ENCODE results near the gene TP73.

The TP73 gene

DNA sequence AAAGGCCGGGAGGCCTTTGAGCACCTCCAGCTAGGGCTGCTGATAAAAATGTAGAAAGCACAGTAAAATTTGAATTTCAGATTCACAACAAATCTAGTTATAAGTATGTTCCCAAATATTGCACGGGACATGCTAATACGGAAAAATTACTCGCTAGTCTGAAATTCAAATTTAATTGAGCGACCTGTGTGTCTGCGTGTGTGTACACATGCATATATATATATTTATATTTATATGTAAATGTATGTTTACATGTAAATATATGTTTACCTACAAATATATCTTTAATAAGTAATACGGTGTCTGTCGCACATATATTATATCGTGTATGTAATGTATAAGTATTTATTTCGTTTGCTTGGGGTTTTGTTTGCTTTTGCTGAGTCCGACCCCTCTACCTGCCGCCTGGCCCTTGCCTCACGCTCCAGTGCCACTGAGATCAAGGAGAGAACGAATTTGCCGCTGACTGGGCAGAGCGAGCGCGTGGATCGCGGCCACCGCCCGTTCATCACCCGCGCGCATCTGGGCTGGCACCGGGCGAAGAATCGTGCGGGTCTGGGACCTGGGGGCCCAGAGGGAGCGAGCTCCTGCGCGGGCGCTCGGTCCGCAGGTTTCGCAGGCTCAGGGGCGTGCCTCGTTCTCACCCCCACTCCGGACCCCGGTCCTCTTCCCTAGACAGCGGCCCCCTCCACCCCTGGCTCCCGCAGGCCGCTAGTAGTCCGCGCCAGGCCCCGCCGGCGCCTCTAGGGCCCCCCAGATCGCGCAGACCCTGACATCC lies 1.9 kb upstream of the TP73 start:
- H3K4me1 Mint-ChIP-seq (ENCODE audit: low read depth), result peaks cover 17% of the 10 kb centered on the region
- H3K27me3 Mint-ChIP-seq (ENCODE audit: low read depth), result peaks cover 36% of the 10 kb centered on the region
- H3K36me3 Mint-ChIP-seq (ENCODE audit: low read depth), result peaks cover 6% of the 10 kb centered on the region
- H3K4me3 Mint-ChIP-seq, result peak overlapping the region; percentile 78
- peak overlapping the region; percentile 69 for H3K27ac Mint-ChIP-seq
- no peaks in the 10 kb centered on the region for H3K9me3 Mint-ChIP-seq

DNA sequence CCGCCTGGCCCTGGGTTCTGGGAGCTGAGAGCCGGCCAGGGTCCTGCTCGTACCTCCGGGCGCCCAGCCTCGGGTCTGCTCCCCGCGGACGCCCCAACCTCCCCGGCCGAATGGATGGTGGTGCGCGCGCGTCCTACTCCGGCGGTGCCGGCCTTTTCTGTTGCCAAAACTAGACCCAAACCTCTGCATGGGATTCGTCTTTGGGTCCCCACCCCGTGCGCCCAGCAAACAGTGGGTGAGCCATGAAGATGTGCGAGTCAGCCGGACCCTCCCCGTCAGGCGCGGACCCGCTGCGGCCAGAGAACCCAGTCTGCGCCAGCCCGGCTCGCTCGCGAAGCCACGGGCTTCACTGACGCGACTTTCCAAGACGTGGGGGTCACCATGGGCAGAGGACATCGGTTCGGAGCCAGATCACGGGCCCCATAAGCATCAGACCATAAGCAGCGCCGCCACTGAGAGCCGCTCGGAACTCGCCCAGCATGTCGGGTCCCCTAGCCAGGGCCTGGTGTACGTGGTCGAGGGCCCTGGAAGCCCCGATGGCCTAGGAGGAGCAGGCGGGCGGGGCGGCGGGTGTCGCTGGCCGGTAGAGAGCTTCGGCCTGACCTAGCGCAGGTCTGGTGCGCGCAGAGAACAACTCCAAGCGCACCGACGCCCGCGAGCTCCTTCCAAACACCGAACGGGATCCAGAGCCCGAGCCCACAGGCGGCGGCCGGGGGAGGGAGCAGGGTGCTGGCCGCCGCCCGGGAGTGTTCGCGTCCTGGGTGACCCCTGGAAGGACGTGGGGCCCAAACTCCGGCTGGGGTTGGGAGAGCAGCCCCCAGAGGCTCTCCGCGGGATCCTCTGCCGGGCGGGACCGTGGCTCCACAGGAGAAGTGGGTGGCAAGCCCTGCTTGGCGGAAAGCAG lies 1.0 kb upstream of the TP73 start:
- Mint-ChIP-seq H3K27me3 (ENCODE audit: low read depth) (peaks cover 44% of the 10 kb centered on the region), H3K36me3 (ENCODE audit: low read depth) (peaks cover 3% of the 10 kb centered on the region), H3K27ac (no peak overlapping the region), H3K4me3 (no peak overlapping the region), H3K4me1 (ENCODE audit: low read depth) (peaks cover 17% of the 10 kb centered on the region), H3K9me3 (no peaks in the 10 kb centered on the region)

DNA sequence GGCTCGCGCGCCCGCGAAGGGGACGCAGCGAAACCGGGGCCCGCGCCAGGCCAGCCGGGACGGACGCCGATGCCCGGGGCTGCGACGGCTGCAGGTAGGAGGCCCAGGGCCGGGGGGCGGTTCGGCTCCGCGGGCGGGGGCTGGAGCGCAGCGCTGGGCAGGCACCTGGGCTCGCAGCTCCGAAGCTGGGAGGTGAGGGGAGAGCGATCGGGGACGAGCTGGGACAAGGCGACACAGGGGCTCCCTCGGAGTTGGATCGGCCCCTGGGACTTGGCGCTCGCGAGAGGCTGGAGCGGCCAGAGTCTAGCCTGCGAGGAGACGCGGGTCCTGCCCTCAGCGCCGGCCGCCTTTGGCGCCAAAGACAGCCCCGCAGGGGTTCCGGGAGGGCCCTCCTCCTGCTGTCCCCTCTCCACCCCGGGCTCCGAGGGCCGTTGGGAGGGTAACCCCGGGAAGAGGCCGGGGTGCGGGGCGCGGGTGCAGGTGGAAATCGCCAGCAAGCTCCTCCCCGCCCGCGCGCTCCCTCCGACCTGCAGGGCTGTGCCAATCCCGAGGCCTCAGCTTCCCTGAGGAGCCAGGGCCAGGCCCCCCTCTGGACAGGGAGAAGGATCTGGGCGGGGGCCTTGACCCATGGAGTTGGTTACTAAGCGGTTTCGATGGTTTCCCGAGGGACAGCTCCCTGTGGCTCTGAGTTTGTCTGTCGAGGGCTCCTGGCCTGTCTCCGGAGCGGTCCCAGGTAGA lies 401 bp downstream of the TP73 start:
- Mint-ChIP-seq H3K4me3 (no peak overlapping the region), H3K9me3 (no peaks in the 10 kb centered on the region), H3K4me1 (ENCODE audit: low read depth) (peaks cover 17% of the 10 kb centered on the region), H3K36me3 (ENCODE audit: low read depth) (peaks cover 3% of the 10 kb centered on the region), H3K27me3 (ENCODE audit: low read depth) (peaks cover 48% of the 10 kb centered on the region), H3K27ac (no peak overlapping the region)

DNA sequence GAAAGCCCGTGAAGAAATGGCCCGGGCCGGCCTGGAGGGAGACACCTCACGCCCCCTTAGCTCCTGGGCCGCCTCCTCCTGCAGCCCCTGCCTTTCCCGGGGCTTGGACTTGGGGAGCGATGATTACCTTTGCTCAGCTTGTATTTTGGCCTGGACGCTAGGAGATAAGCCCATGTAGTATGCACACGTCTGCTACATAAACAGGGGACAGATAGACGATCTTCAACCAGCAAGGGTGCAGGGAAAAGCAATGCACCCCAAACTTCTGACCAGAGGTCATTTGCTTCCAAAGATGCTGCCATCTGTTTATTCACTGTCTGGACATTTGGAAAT lies 936 bp downstream of the TP73 start:
- no peak overlapping the region for H3K27ac Mint-ChIP-seq
- H3K4me1 Mint-ChIP-seq (ENCODE audit: low read depth), result peaks cover 12% of the 10 kb centered on the region
- H3K9me3 Mint-ChIP-seq, result no peaks in the 10 kb centered on the region
- peaks cover 48% of the 10 kb centered on the region for H3K27me3 Mint-ChIP-seq (ENCODE audit: low read depth)
- no peak overlapping the region for H3K4me3 Mint-ChIP-seq
- no peaks in the 10 kb centered on the region for H3K36me3 Mint-ChIP-seq (ENCODE audit: low read depth)

DNA sequence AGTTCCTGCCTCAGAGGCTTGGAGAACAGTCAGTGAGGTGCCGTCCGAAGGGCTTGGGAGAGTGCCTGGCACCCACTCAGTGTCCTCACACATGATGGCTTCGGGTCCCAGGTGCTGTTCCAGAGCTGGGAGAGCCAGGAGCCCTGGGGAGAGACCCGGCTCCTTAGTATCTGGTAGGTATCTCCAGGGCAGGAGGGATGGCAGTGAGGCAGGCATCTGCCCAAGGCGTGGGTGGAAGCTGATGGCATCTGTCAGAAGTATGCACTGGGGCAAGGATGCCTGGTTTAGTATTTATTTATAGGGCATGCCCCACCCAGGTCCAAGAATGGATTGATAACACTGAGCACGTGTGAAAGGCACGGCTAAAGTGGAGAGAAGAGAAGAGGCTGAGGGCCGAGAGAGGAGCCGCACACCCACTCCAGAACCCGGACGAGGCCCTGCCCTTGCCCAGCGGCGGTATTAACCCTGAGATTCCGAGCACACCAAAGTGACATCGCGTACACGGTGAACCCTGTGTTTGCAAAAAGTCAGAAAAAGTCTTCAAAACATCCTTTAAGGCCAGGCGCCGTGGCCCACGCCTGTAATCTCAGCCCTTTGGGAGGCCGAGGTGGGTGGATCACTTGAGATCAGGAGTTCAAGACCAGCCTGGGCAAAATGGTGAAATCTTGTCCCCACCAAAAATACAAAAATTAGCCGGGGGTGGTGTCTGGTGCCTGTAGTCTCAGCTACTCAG lies 2.4 kb downstream of the TP73 start:
- Mint-ChIP-seq H3K36me3 (ENCODE audit: low read depth) (no peaks in the 10 kb centered on the region), H3K4me3 (no peak overlapping the region), H3K4me1 (ENCODE audit: low read depth) (peaks cover 2% of the 10 kb centered on the region), H3K9me3 (no peaks in the 10 kb centered on the region), H3K27ac (no peak overlapping the region), H3K27me3 (ENCODE audit: low read depth) (peaks cover 54% of the 10 kb centered on the region)

DNA sequence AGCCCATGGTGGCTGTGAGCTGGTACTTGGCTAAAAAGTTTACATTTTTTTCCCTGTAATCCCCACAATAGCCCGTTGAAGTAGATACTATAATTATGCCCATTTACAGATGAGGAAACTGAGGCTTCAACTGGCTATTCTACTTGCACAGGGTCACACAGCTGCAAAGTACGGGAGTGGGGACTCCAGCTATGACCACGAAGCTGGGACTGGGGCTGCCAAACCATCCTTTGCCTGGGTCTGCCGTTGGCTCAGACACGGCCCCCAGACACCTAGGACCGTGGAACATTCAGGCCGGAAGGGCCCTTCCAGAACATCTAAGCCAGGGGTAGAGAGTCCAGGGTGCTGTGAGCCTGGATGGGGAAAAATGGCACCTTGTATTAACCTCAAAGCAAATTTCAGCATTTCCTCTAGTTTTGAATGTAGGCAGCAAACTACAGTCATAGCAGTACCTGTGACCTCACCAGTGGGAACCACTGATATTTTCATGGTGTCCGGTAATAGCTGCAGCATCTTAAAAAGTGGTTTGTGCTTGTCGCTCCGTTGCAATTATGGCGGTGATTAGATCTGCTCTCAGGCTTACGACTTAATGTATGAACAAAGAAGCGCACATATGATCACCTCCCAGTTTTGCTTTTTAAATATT lies 4.3 kb downstream of the TP73 start:
- no peak overlapping the region for H3K4me3 Mint-ChIP-seq
- peaks cover 40% of the 10 kb centered on the region for H3K27me3 Mint-ChIP-seq (ENCODE audit: low read depth)
- H3K36me3 Mint-ChIP-seq (ENCODE audit: low read depth), result no peaks in the 10 kb centered on the region
- H3K4me1 Mint-ChIP-seq (ENCODE audit: low read depth), result no peaks in the 10 kb centered on the region
- no peaks in the 10 kb centered on the region for H3K9me3 Mint-ChIP-seq
- H3K27ac Mint-ChIP-seq, result no peak overlapping the region

DNA sequence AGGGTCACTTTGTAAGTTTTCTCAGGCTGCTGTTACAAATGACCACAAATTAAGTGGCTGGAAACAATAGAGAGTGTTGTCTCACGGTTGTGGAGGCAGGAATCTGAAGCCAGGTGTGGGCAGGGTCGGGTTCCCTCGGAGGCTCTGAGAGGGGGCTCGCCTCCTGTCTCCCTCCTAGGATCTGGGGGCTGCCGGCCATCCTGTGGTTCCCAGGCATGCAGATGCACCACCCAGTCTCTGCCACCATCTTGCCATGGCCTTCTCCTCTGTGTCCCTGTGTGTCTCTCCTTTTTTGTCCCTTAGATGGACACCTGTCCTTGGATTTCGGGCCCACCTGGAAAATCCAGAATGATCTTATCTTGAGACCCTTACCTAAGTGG lies 4.8 kb downstream of the TP73 start:
- Mint-ChIP-seq H3K36me3 (ENCODE audit: low read depth) (no peaks in the 10 kb centered on the region), H3K4me1 (ENCODE audit: low read depth) (no peaks in the 10 kb centered on the region), H3K27ac (no peak overlapping the region), H3K27me3 (ENCODE audit: low read depth) (peaks cover 40% of the 10 kb centered on the region), H3K4me3 (no peak overlapping the region), H3K9me3 (no peaks in the 10 kb centered on the region)

DNA sequence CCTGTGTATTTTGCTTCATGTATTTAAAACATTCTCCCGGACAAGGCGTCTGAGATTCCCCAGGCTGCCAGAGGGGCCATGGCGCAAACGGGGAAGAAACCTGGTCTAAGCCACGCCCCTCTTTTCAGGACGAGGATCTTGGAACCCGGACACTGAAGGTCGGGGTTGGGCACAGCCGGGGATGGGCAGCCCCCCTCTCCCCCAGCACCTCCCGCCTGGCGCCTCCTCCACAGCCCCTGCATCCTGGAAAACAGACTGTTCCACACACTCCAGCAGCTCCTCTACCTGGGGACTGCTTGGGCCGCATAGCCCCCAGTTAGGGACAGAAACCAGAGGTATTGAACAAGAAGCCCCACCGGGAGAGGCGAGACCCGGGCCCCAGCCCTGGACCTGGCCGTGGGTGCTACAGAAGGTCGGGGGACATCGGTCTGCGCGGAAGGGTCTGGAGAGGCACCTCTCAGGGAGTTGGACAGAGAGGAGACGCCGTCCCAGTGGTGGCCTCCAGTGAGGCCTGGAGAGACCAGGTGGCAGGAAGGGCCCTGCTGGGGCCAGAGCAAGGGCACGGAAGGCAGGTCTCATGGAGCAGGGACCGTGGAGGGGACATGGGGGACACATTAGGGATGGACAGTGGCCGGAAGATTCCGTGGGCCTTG lies 5.4 kb downstream of the TP73 start:
- Mint-ChIP-seq H3K9me3 (no peaks in the 10 kb centered on the region), H3K27ac (no peak overlapping the region), H3K36me3 (ENCODE audit: low read depth) (no peaks in the 10 kb centered on the region), H3K27me3 (ENCODE audit: low read depth) (peaks cover 40% of the 10 kb centered on the region), H3K4me1 (ENCODE audit: low read depth) (no peaks in the 10 kb centered on the region), H3K4me3 (no peak overlapping the region)

DNA sequence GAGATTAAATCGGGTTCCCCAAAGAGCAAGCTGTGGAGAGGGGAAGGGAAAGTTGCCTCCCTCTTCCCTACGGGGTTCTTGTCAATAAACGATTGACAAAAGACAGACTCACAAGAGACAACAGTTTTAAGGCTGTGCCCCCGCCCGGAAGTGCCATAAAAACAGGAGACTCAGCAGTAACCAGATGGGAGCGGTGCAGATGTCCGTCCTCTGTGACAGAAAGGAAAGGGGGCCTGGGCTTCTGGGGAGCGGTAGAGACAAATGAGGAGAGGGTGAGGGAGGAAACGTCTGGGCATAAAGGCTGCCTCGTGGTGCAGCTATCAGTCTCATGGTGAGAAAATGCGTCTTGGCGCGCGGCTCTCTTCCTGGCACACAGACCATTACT lies 5.9 kb downstream of the TP73 start:
- H3K9me3 Mint-ChIP-seq, result no peaks in the 10 kb centered on the region
- H3K36me3 Mint-ChIP-seq (ENCODE audit: low read depth), result no peaks in the 10 kb centered on the region
- H3K27me3 Mint-ChIP-seq (ENCODE audit: low read depth), result peaks cover 37% of the 10 kb centered on the region
- H3K4me3 Mint-ChIP-seq, result no peak overlapping the region
- no peak overlapping the region for H3K27ac Mint-ChIP-seq
- no peaks in the 10 kb centered on the region for H3K4me1 Mint-ChIP-seq (ENCODE audit: low read depth)

DNA sequence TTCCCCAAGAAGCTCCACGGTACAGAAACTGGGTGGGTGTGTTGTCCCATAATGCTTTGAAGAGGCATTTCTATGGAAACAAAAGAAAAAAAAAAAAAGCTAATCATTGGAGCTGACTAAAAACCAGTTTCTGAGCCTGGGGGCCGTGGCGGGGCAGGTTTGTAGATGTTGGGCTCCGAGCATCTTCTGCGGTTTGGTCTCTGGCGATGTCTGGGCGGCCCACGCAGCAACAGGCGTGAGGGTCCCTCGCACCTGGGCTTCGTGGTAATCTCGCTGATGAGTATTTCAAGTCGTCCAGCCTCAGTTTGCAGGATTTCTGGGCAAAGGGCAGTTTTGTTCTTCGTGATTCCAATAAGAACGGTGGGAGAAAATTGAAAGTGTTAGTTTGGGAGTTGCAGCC lies 6.8 kb downstream of the TP73 start:
- no peak overlapping the region for H3K4me3 Mint-ChIP-seq
- no peaks in the 10 kb centered on the region for H3K9me3 Mint-ChIP-seq
- peaks cover 29% of the 10 kb centered on the region for H3K27me3 Mint-ChIP-seq (ENCODE audit: low read depth)
- H3K4me1 Mint-ChIP-seq (ENCODE audit: low read depth), result no peaks in the 10 kb centered on the region
- no peaks in the 10 kb centered on the region for H3K36me3 Mint-ChIP-seq (ENCODE audit: low read depth)
- H3K27ac Mint-ChIP-seq, result no peak overlapping the region

DNA sequence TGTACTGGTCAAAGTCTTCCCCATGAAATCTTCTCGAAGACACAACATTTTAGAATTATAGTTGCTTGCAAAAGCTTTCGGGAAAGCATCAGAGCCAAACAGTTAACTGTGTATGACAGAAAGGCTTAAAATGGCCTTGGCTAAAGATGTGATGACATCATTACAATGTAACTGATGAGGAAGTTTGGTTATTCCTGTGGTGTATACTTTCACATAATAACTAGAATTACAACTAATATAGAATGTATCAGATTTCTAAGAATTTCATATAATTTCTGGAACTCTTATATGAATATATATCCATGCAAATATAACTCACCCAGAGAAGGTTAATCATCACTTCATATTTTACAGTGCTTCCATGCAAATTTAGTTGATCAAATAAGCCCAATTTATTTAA lies 8.4 kb downstream of the TP73 start:
- H3K27me3 Mint-ChIP-seq (ENCODE audit: low read depth), result peaks cover 15% of the 10 kb centered on the region
- no peaks in the 10 kb centered on the region for H3K36me3 Mint-ChIP-seq (ENCODE audit: low read depth)
- H3K4me1 Mint-ChIP-seq (ENCODE audit: low read depth), result no peaks in the 10 kb centered on the region
- no peak overlapping the region for H3K27ac Mint-ChIP-seq
- H3K9me3 Mint-ChIP-seq, result no peaks in the 10 kb centered on the region
- H3K4me3 Mint-ChIP-seq, result no peak overlapping the region

DNA sequence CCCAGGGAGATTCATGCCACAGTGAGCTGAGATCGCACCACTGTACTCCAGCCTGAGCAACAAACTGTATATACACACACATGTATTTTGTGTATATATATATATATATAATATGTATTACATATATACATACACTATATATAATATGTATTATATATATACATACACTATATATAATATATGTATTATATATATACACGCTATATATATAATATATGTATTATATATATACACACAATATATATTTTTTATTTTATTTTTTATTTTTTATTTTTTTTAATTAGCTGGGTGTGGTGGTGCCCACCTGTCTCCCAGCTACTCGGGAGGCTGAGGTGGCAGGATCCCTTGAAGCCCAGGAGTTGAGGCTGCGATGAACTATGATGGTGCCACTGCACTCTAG lies 9.3 kb downstream of the TP73 start:
- Mint-ChIP-seq H3K27ac (no peak overlapping the region), H3K36me3 (ENCODE audit: low read depth) (no peaks in the 10 kb centered on the region), H3K4me1 (ENCODE audit: low read depth) (no peaks in the 10 kb centered on the region), H3K9me3 (no peaks in the 10 kb centered on the region), H3K4me3 (no peak overlapping the region), H3K27me3 (ENCODE audit: low read depth) (peaks cover 8% of the 10 kb centered on the region)

DNA sequence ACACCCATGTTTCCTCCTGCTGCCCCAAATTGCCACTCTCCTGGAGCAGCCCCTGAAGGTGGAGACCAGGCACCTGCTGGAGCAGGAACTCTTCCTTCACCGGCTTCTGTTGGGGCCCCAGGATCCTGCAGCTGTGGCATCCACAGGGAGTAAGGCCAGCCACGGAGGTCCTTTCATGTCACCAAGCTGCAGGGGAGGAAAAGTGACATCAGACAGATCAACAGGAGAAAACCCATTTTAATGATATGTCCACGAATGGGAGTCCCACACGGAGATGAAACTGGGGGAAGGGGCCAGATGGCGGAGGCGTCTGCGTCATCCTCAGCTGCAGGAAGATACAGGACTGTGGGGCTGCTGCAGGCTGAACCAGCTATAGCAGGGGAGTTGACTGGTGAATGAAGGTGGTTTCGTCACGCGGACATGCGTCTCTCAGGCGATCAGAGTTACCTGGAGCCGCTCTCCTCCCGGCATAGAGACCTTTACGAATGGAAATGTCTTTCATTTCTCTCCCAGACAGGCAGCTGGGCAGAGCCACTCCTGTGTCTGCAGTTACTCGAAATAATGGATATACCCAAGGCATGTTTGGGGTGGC lies 9.9 kb downstream of the TP73 start:
- H3K9me3 Mint-ChIP-seq, result no peaks in the 10 kb centered on the region
- no peaks in the 10 kb centered on the region for H3K4me1 Mint-ChIP-seq (ENCODE audit: low read depth)
- no peak overlapping the region for H3K27ac Mint-ChIP-seq
- H3K4me3 Mint-ChIP-seq, result no peak overlapping the region
- peaks cover 8% of the 10 kb centered on the region for H3K27me3 Mint-ChIP-seq (ENCODE audit: low read depth)
- H3K36me3 Mint-ChIP-seq (ENCODE audit: low read depth), result no peaks in the 10 kb centered on the region

All from T-helper 1 cell treated with Interleukin-12 subunit alpha and Interleukin-12 subunit beta and Interleukin-4 antibody, amounts not matched to agents 30 μg/mL and 1 μg/mL, for 36 hours (primary cell).